ENCODE results near the gene FGD3. TPM values are rescaled to one million over a fixed set of nuclear protein-coding genes. Genes with fewer than 3 reads are reported as not detected.
"Not testable (repeated sequence)": the region's sequence is repeated elsewhere in the genome, so short reads cannot be mapped to it uniquely, and the experiment has no call there.

The FGD3 gene
- total RNA-seq, 6 experiments from 2014 or later = not detected

DNA sequence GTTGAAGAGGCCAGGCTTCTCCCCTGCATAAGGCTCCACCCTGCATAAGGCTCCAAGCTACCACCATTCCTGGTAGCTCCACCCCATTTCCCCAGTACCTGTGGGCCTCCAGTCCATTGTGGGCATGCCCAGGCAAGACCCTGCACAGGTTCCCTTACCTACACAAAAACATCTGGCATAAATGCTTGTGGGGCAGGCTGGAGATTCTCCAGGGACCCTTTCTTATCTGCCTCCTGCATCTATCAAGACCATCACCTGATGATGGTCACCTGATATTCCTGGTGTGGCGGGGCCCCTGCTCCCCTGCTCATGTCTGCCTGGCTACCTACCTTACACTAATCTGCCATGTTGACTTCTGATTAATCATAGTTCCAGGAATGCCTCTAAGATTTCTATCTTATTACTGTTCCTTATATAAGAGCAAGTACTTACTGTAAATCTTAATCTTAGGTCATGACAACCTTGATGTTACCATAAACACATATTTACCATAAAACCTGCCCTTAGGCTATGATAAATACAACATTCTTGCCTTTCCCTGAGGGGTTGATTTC lies 41.0 kb downstream of the FGD3 start:
- DNase-seq = no peak
- no peak overlapping the region for H3K27ac Mint-ChIP-seq
- no peaks in the 10 kb centered on the region for H3K36me3 Mint-ChIP-seq (ENCODE audit: low read depth)
- H3K4me3 Mint-ChIP-seq = no peak overlapping the region
- peaks cover 19% of the 10 kb centered on the region for H3K9me3 Mint-ChIP-seq
- H3K4me1 Mint-ChIP-seq (ENCODE audit: low read depth) = no peaks in the 10 kb centered on the region
- H3K27me3 Mint-ChIP-seq (ENCODE audit: insufficient read depth) = peaks cover 2% of the 10 kb centered on the region
- TF ChIP-seq, protein P1, sequence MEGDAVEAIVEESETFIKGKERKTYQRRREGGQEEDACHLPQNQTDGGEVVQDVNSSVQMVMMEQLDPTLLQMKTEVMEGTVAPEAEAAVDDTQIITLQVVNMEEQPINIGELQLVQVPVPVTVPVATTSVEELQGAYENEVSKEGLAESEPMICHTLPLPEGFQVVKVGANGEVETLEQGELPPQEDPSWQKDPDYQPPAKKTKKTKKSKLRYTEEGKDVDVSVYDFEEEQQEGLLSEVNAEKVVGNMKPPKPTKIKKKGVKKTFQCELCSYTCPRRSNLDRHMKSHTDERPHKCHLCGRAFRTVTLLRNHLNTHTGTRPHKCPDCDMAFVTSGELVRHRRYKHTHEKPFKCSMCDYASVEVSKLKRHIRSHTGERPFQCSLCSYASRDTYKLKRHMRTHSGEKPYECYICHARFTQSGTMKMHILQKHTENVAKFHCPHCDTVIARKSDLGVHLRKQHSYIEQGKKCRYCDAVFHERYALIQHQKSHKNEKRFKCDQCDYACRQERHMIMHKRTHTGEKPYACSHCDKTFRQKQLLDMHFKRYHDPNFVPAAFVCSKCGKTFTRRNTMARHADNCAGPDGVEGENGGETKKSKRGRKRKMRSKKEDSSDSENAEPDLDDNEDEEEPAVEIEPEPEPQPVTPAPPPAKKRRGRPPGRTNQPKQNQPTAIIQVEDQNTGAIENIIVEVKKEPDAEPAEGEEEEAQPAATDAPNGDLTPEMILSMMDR (IDR thresholded peaks at IDR 0.05) = no peak

DNA sequence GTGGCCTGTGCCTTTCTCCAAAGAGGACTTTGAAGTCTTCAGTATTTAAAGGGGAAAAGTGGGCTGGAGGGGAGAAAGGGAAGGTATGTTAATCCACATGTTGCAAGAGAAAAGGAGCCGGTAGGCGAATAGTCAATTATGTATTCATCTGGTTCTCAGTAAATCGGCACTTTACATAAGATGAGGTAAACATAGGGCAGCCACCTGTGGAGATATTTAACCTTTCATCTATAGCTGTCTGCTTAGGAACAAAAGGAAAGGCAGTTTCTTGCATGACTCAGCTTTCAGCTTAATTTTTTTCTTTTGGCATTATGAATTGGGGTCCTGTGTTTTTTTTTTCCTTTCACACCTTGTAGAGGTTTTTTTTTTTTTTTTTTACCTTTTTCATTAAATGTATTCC lies 42.2 kb downstream of the FGD3 start:
- Mint-ChIP-seq H3K4me1 (ENCODE audit: low read depth) (no peaks in the 10 kb centered on the region), H3K4me3 (no peak overlapping the region), H3K27ac (no peak overlapping the region), H3K9me3 (peaks cover 10% of the 10 kb centered on the region), H3K27me3 (ENCODE audit: insufficient read depth) (peaks cover 2% of the 10 kb centered on the region), H3K36me3 (ENCODE audit: low read depth) (no peaks in the 10 kb centered on the region)
- TF ChIP-seq, protein P1 (IDR thresholded peaks at IDR 0.05) = no peak
- DNase-seq = no peak

DNA sequence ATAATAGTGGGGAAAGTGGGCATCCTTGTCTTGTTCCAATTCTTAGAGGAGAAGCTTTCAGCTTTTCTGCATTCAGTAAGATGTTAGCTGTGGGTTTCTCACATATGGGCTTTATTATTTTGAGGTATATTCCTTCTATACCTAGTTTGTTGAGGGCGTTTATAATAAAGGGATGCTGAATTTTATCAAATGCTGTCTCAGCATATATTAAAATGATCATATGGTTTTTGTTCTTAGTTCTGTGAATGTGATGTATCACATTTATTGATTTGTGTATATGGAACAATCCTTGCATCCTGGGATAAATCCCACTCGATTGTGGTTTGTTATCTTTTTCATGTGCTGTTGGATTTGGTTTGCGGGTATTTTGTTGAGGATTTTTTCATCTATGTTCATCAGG lies 43.1 kb downstream of the FGD3 start:
- H3K9me3 Mint-ChIP-seq = peaks cover 8% of the 10 kb centered on the region; the same call in 1 of the 2 replicates
- no peaks in the 10 kb centered on the region for H3K36me3 Mint-ChIP-seq (ENCODE audit: low read depth)
- no peak for DNase-seq
- no peak overlapping the region for H3K27ac Mint-ChIP-seq
- TF ChIP-seq, protein P1 (IDR thresholded peaks at IDR 0.05) = no peak
- H3K4me1 Mint-ChIP-seq (ENCODE audit: low read depth) = no peaks in the 10 kb centered on the region
- H3K4me3 Mint-ChIP-seq = no peak overlapping the region
- H3K27me3 Mint-ChIP-seq (ENCODE audit: insufficient read depth) = peaks cover 2% of the 10 kb centered on the region

DNA sequence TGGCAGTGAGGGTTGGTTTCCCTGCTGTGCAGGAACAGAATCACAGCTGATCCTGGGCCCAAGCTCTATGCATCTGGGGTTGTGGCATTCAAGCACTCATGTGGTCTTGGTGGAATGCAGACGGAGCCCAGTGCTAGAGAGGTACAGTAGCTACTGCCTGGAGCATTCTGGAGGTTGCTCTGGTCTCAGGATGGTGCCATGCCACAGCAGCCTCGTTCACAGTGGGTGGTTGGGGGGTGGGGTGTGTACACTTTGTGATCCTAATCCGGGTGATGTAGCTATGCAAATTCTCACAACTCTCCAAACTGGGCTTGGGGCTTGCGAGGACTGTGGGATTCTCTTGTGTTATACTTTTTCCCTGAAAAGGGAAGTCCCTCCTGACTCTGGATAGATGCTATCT lies 45.2 kb downstream of the FGD3 start:
- DNase-seq = no peak
- H3K4me3 Mint-ChIP-seq = no peak overlapping the region
- no peaks in the 10 kb centered on the region for H3K4me1 Mint-ChIP-seq (ENCODE audit: low read depth)
- peaks cover 2% of the 10 kb centered on the region for H3K27me3 Mint-ChIP-seq (ENCODE audit: insufficient read depth)
- H3K27ac Mint-ChIP-seq = no peak overlapping the region
- peaks cover 4% of the 10 kb centered on the region; the same call in 1 of the 2 replicates for H3K9me3 Mint-ChIP-seq
- TF ChIP-seq, protein P1 (IDR thresholded peaks at IDR 0.05) = no peak
- no peaks in the 10 kb centered on the region for H3K36me3 Mint-ChIP-seq (ENCODE audit: low read depth)

DNA sequence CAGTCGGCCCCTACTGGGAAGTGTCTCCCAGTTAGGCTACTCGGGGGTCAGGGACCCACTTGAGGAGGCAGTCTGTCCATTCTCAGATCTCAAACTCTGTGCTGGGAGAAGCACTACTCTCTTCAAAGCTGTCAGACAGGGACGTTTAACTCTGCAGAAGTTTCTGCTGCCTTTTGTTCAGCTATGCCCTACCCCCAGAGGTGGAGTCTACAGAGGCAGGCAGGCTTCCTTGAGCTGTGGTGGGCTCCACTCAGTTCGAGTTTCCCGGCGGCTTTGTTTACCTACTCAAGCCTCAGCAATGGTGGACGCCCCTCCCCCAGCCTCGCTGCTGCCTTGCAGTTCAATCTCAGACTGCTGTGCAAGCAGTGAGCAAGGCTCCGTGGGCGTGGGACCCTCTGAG lies 51.5 kb downstream of the FGD3 start:
- not testable (repeated sequence) for H3K4me1 Mint-ChIP-seq (ENCODE audit: low read depth); DNase-seq; H3K27ac Mint-ChIP-seq; H3K4me3 Mint-ChIP-seq; H3K36me3 Mint-ChIP-seq (ENCODE audit: low read depth); H3K9me3 Mint-ChIP-seq
- H3K27me3 Mint-ChIP-seq (ENCODE audit: insufficient read depth) = peaks cover 29% of the 10 kb centered on the region

DNA sequence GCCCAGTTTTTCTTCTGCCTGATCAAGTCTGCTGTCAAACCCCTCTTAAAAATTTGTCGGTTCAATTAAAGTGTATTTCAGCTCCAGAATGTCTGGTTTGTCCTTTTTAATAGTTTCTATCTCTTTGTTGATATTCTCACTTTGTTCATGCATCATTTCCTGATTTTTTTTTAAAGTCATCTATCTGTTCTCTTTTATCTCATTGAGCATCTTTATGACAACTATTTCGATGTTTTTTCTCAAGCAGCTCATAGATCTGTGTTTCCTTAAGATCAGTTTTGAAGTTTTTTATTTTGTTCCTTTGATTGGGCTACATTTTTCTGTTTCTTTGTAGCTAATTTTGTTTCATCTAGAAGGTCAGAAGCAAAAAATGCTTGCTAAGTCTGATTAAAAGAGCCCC lies 53.7 kb downstream of the FGD3 start:
- TF ChIP-seq, protein P1 (IDR thresholded peaks at IDR 0.05) = no peak
- no peaks in the 10 kb centered on the region for H3K4me1 Mint-ChIP-seq (ENCODE audit: low read depth)
- no peak for DNase-seq
- H3K9me3 Mint-ChIP-seq = no peaks in the 10 kb centered on the region
- H3K27me3 Mint-ChIP-seq (ENCODE audit: insufficient read depth) = peaks cover 36% of the 10 kb centered on the region
- H3K4me3 Mint-ChIP-seq = no peak overlapping the region
- H3K27ac Mint-ChIP-seq = no peak overlapping the region
- H3K36me3 Mint-ChIP-seq (ENCODE audit: low read depth) = no peaks in the 10 kb centered on the region
